Ovary (tissue), 9 donors: ENCODE data around the gene TFEC. TPM values are rescaled to one million over a fixed set of nuclear protein-coding genes. Genes with fewer than 3 reads are reported as not detected.

Experiments
- DNase-seq, 5 donors: peaks; one replicate each; pipeline ENCODE4 v3.0.0-alpha.2; 2019 to 2020
- H3K27ac ChIP-seq, 2 donors: fragments of 200-600 bp; one replicate each; pipeline versions ENCODE4 v1.5.1 to v1.8.0; 2019 to 2022
- H3K27me3 ChIP-seq: fragments of 200-600 bp; one replicate; pipeline ENCODE4 v1.8.0; 2022
- H3K36me3 ChIP-seq: fragments of 200-600 bp; sonication (generic); one replicate; pipeline ENCODE4 v1.5.1; 2019
- H3K4me1 ChIP-seq: one replicate; pipeline ENCODE4 v1.8.1; 2013; ENCODE audit warnings: mild to moderate bottlenecking, moderate library complexity; ENCODE audit not compliant: insufficient read depth
- H3K4me3 ChIP-seq: fragments of 200-600 bp; sonication (generic); one replicate; pipeline ENCODE4 v1.5.1; 2017
- H3K9me3 ChIP-seq, 2 donors: fragments of 200-600 bp in 1 of 2; sonication (generic) in 1 of 2; one replicate each; pipeline versions ENCODE4 v1.5.1 to v1.8.1; 2013 to 2019; ENCODE audit warnings: mild to moderate bottlenecking in 1 of 2, moderate library complexity in 1 of 2
- EP300 ChIP-seq: sonication (generic); formaldehyde crosslinking; IDR thresholded peaks from one replicate; pipeline ENCODE4 v1.6.1; 2017; ENCODE audit warnings: antibody characterized with exemption
- POLR2A ChIP-seq: fragments of 450-650 bp; IDR thresholded peaks from one replicate; pipeline ENCODE4 v1.6.1; 2017; ENCODE audit warnings: antibody characterized with exemption, mild to moderate bottlenecking, moderate library complexity
- WGBS, 3 donors: extraction: QIAGEN DNeasy Blood & Tissue Kit in 1 of 3; methylation state at CpG; one replicate each; pipeline versions ENCODE4 v1.1.5 to v1.1.7; 2013 to 2017; 5-methylcytosine and 5-hydroxymethylcytosine counted together
- intact Hi-C, 4 donors: fragments of 100-400 bp; cut with DNase I; formaldehyde crosslinking; loops; one replicate each; pipeline versions ENCODE4 v1.11.0 to v1.15.1; 2022 to 2023
- polyA plus RNA-seq, 2 donors: library from polyadenylated mRNA; stranded (reverse); fragments of 200-250 nt in 1 of 2; fragments of 350-450 nt in 1 of 2; fragmentation: Illumina TruSeq in 1 of 2; extraction: RNeasy Lipid Tissue Mini Kit (QIAGEN cat#74804) in 1 of 2; gene quantifications; one replicate each; pipeline ENCODE4 v1.2.3, GENCODE V29; 2013 to 2014
- total RNA-seq, 7 donors: library from RNA; depleted of rRNA in 2 of 7; stranded (reverse); fragments of >200 nt in 2 of 7; fragmentation: NEBNext Ultra II Directional in 3 of 7; extraction: Animal tissue kit (Norgen Biotek cat#: 25700) in 3 of 7; gene quantifications; one replicate each; pipeline versions ENCODE4 v1.1.0 to v1.2.4, GENCODE V29; 2016 to 2023
- TF ChIP-seq, protein P1 (sequence below), 3 donors: fragments of 450-650 bp in 2 of 3; fragments of 200-600 bp in 1 of 3; IDR thresholded peaks; one replicate each; pipeline versions ENCODE4 v1.5.1 to v1.8.0; 2016 to 2022; ENCODE audit warnings: antibody characterized with exemption in 3 of 3, mild to moderate bottlenecking in 1 of 3
- donor health status: DM: no; HTN: no; CAD: no; lungs with moderate emphysema.
- donor health status: DM: no; HTN: no; CAD: no.
- donor health status: Bipolar disorder and iron deficiency.
- donor health status: DM: yes; HTN: yes; CAD: no.
- donor health status: DM: no; HTN: no; CAD: no.
- donor health status: DM: yes; HTN: yes; CAD: no.

Gene TFEC
- total and polyA plus RNA-seq, 9 donors, result 0.52 to 7.6 (median 1.8) TPM

- intact Hi-C loops, result no loop called here
- TF ChIP-seq, protein P1, sequence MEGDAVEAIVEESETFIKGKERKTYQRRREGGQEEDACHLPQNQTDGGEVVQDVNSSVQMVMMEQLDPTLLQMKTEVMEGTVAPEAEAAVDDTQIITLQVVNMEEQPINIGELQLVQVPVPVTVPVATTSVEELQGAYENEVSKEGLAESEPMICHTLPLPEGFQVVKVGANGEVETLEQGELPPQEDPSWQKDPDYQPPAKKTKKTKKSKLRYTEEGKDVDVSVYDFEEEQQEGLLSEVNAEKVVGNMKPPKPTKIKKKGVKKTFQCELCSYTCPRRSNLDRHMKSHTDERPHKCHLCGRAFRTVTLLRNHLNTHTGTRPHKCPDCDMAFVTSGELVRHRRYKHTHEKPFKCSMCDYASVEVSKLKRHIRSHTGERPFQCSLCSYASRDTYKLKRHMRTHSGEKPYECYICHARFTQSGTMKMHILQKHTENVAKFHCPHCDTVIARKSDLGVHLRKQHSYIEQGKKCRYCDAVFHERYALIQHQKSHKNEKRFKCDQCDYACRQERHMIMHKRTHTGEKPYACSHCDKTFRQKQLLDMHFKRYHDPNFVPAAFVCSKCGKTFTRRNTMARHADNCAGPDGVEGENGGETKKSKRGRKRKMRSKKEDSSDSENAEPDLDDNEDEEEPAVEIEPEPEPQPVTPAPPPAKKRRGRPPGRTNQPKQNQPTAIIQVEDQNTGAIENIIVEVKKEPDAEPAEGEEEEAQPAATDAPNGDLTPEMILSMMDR (IDR thresholded peaks at IDR 0.05), result no peak
- TF ChIP-seq POLR2A (no peak), EP300 (no peak)
- H3K9me3 ChIP-seq, result no peaks in the 10 kb centered on the region
- no peaks in the 10 kb centered on the region for H3K27me3 ChIP-seq
- no peak overlapping the region for H3K27ac ChIP-seq
- no peaks in the 10 kb centered on the region for H3K4me1 ChIP-seq
- H3K36me3 ChIP-seq, result no peaks in the 10 kb centered on the region
- no peak for DNase-seq
- H3K4me3 ChIP-seq, result no peak overlapping the region
Measured at GRCh38 chr7:115987486-115987885, 43.1 kb downstream of the TFEC start.

- TF ChIP-seq EP300 (no peak), POLR2A (no peak)
- TF ChIP-seq, protein P1 (IDR thresholded peaks at IDR 0.05), result no peak
- intact Hi-C loops, result no loop called here
- no peaks in the 10 kb centered on the region for H3K9me3 ChIP-seq
- H3K27me3 ChIP-seq, result no peaks in the 10 kb centered on the region
- H3K36me3 ChIP-seq, result no peaks in the 10 kb centered on the region
- H3K27ac ChIP-seq, result no peak overlapping the region
- no peak for DNase-seq
- H3K4me3 ChIP-seq, result no peak overlapping the region
- H3K4me1 ChIP-seq, result no peaks in the 10 kb centered on the region
Measured at GRCh38 chr7:115984105-115984504, 46.5 kb downstream of the TFEC start.

DNA sequence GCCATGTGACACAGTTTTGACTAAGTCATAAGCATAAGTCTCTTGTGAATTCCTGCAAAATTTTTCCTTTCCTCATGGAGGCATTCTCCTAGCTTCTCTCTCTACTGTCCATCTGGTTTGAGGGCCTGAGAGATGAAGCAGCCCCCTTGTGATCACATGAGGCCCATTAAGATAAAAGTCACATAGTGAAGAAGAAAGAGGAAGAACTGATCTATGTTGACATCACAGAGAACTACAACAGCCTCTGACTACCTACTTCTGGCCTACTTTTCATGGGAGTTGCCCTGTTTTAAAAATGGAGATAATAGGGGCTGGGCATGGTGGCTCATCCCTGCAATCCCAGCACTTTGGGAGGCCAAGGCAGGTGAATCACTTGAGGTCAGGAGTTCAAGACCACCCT lies 50.4 kb downstream of the TFEC start:
- no peaks in the 10 kb centered on the region for H3K9me3 ChIP-seq
- H3K27me3 ChIP-seq, result no peaks in the 10 kb centered on the region
- DNase-seq, result no peak
- TF ChIP-seq POLR2A (no peak), EP300 (no peak)
- TF ChIP-seq, protein P1 (IDR thresholded peaks at IDR 0.05), result no peak
- H3K36me3 ChIP-seq, result no peaks in the 10 kb centered on the region
- H3K27ac ChIP-seq, result no peak overlapping the region
- H3K4me1 ChIP-seq, result no peaks in the 10 kb centered on the region
- no peak overlapping the region for H3K4me3 ChIP-seq
- intact Hi-C loops, result no loop called here

DNA sequence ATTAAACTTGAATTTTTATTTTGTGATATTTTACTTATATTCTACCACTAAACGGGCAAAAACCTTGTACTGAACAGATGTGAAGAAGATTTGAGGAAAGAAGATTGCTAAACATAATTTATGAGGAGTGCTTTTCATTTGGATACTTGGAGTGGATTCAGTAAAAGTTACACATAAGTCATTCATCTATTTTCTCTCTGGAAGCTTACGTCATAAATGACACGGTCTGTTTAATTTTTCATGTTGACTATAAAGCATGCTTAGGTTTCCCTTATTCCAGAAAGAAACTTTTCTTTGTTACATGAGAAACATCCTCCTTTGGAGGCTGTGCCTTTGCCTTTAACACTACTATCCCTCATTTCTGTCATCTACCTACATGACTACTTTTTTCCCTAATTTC lies 53.9 kb downstream of the TFEC start:
- intact Hi-C loops, result no loop called here
- WGBS, 3 donors, result 76 to 81% (median 78%) methylated on average over 3 of the region's 3 CpGs
- TF ChIP-seq POLR2A (no peak), EP300 (no peak)
- TF ChIP-seq, protein P1 (IDR thresholded peaks at IDR 0.05), result no peak

GRCh38 chr7:115975766-115976165 lies 54.8 kb downstream of the TFEC start:
- no peaks in the 10 kb centered on the region for H3K36me3 ChIP-seq
- no peak overlapping the region for H3K27ac ChIP-seq
- DNase-seq, result no peak
- no peak overlapping the region for H3K4me3 ChIP-seq
- intact Hi-C loops, result no loop called here
- TF ChIP-seq, protein P1 (IDR thresholded peaks at IDR 0.05), result no peak
- TF ChIP-seq EP300, result no peak
- TF ChIP-seq POLR2A, result no peak
- H3K4me1 ChIP-seq, result no peaks in the 10 kb centered on the region
- no peaks in the 10 kb centered on the region for H3K9me3 ChIP-seq
- H3K27me3 ChIP-seq, result no peaks in the 10 kb centered on the region
- WGBS, 3 donors, result 74 to 77% (median 76%) methylated on average over 5 of the region's 5 CpGs

More for the DNA sequence above, 53.9 kb downstream of the TFEC start:
- Histone ChIP-seq H3K9me3 (no peaks in the 10 kb centered on the region), H3K27me3 (no peaks in the 10 kb centered on the region), H3K4me3 (no peak overlapping the region), H3K27ac (no peak overlapping the region), H3K36me3 (no peaks in the 10 kb centered on the region), H3K4me1 (no peaks in the 10 kb centered on the region)
- DNase-seq, result no peak
